ENCODE measurements around the gene DUSP19. TPM values are rescaled to one million over a fixed set of nuclear protein-coding genes. Genes with fewer than 3 reads are reported as not detected.
A peak's percentile ranks its signal among the peaks of the same experiment; 100 is the strongest.

DUSP19 gene
- total and polyA plus RNA-seq, 2 of the 13 experiments (the other 11 are each of a cell fraction or from before 2014, with no cell fraction given) = 1.3 to 1.9 TPM

DNA sequence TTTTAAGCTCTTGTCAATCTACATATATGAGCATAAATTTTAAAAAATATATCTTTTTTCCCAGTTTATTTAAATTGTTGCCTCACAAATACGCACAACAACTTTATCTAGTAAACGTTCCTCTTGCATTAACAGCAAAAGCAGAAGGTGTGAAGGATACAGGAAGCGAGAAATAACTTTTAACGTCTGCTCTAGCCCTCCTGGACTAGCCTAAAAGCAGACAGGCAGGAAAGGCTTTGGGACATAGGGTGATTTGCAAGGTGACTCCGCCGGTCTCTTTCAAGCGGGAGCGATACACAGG, 434 bp upstream of the DUSP19 start (continued):
- TF ChIP-seq DMAP1 (CRISPR knock-in tag; IDR thresholded peaks at IDR 0.05) (no peak), NCOR1 (IDR thresholded peaks at IDR 0.05; ENCODE audit: borderline replicate concordance, low read length) (no peak), ZMYM2 (CRISPR knock-in tag; IDR thresholded peaks at IDR 0.05) (no peak), ZNF24 (IDR thresholded peaks at IDR 0.05) (no peak), SNRNP70 (IDR thresholded peaks at IDR 0.05; ENCODE audit: low read depth, low read length) (no peak), ZNF124 (CRISPR knock-in tag; IDR thresholded peaks at IDR 0.05) (no peak), LCORL (IDR thresholded peaks at IDR 0.05) (no peak), LCORL (CRISPR knock-in tag; IDR thresholded peaks at IDR 0.05) (peak; percentile 32; the same call in 1 of the 2 replicates), KDM5A (IDR thresholded peaks at IDR 0.05; ENCODE audit: borderline replicate concordance, low read length) (no peak), MZF1 (CRISPR knock-in tag; IDR thresholded peaks at IDR 0.05; ENCODE audit: borderline replicate concordance) (no peak), ATRX (CRISPR knock-in tag; IDR thresholded peaks at IDR 0.05; ENCODE audit: borderline replicate concordance) (no peak), FOXM1 (CRISPR knock-in tag; IDR thresholded peaks at IDR 0.05) (no peak), PRMT3 (CRISPR knock-in tag; IDR thresholded peaks at IDR 0.05; ENCODE audit: borderline replicate concordance, low read depth) (no peak), ZNF816 (CRISPR knock-in tag; IDR thresholded peaks at IDR 0.05; ENCODE audit: borderline replicate concordance) (no peak), FLYWCH1 (CRISPR knock-in tag; IDR thresholded peaks at IDR 0.05) (no peak)

DNA sequence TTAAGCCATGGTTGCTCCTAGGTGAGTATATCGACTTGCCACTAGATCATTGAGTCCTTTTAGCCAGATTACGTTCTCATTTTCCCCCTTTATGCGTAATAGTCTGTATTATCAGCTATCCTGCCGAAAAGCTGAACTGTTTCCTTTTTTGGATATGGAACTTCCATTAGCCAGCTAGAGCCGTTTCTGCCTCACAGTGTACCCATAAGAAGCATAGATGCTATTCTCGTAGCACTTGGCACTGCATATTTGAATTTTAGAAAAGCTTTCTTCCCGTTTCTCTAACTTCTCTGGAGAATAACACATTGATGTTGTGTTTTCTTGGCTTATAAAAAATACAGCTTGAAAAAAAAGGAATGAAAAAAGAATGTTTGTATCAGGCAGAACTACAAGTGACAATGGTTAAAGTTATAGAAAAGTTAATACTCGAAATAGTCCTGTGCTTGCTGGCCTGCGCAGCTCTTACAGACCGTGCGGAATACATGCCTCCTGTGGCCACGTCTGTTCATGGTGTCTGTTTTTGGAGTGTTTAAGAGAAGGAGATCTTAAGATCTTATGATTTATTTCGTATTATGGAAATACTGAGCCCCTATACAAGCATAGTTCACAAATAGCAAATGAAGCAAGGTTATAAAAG, 710 bp downstream of the DUSP19 start:
- WGBS (ENCODE audit: low lambda C conversion rate) = 14% methylated on average over 13 of the region's 13 CpGs
- in situ Hi-C loops (cut with HindIII; ENCODE audit: extremely low pct_ligation_motif_present, low pct_unique_long_range_greater_than_20kb) = no loop called here
- TF ChIP-seq ZNF776 (CRISPR knock-in tag; IDR thresholded peaks at IDR 0.05) (no peak), SP5 (CRISPR knock-in tag; IDR thresholded peaks at IDR 0.05; ENCODE audit: borderline replicate concordance, low read depth) (0 out of 2 replicates have a peak, but pooled peaks have one; percentile 8), MAZ (IDR thresholded peaks at IDR 0.05; ENCODE audit: borderline replicate concordance, low read depth, low read length) (no peak), MAZ (CRISPR knock-in tag; IDR thresholded peaks at IDR 0.05; ENCODE audit: low read depth) (0 out of 2 replicates have a peak, but pooled peaks have one; percentile 0), NR2F1 (CRISPR knock-in tag; IDR thresholded peaks at IDR 0.05) (no peak), ZEB1 (IDR thresholded peaks at IDR 0.05; ENCODE audit: insufficient replicate concordance, low read depth) (no peak), ELF4 (CRISPR knock-in tag; IDR thresholded peaks at IDR 0.05; ENCODE audit: borderline replicate concordance) (0 out of 2 replicates have a peak, but pooled peaks have one; percentile 5), ZNF317 (CRISPR knock-in tag; IDR thresholded peaks at IDR 0.05) (0 out of 2 replicates have a peak, but pooled peaks have one; percentile 25), SRSF1 (optimal IDR thresholded peaks at IDR 0.05; ENCODE audit: low read depth, low read length) (no peak), SIN3B (IDR thresholded peaks at IDR 0.05; ENCODE audit: low read length) (no peak)
- TF ChIP-seq, protein P1, sequence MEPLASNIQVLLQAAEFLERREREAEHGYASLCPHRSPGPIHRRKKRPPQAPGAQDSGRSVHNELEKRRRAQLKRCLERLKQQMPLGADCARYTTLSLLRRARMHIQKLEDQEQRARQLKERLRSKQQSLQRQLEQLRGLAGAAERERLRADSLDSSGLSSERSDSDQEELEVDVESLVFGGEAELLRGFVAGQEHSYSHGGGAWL (CRISPR knock-in tag; IDR thresholded peaks at IDR 0.05) = no peak
- TF ChIP-seq, protein P2, sequence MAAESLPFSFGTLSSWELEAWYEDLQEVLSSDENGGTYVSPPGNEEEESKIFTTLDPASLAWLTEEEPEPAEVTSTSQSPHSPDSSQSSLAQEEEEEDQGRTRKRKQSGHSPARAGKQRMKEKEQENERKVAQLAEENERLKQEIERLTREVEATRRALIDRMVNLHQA (CRISPR knock-in tag; IDR thresholded peaks at IDR 0.05) = no peak

More for the DNA sequence above, 710 bp downstream of the DUSP19 start:
- Histone ChIP-seq H2AFZ (ENCODE audit: low read length) (peak overlapping the region; percentile 99), H3K9me3 (ENCODE audit: low read length) (no peaks in the 10 kb centered on the region), H3K9ac (ENCODE audit: insufficient read depth, low read depth, low read length) (peak overlapping the region; percentile 63), H3K4me2 (ENCODE audit: low read depth, low read length) (peak overlapping the region; percentile 85), H3K4me1 (ENCODE audit: insufficient read depth, low read length) (peaks cover 19% of the 10 kb centered on the region), H3K27ac (ENCODE audit: extremely low read length, insufficient read depth, low read length) (peak overlapping the region; percentile 37), H3K36me3 (replicated peaks in 1 of 2; ENCODE audit: control insufficient read depth in 1 of 2, insufficient read depth in 2 of 2, low read length in 2 of 2) (no peaks in the 10 kb centered on the region), H3K4me3 (replicated peaks in 1 of 3; ENCODE audit: insufficient read depth in 1 of 3, low read depth in 2 of 3, low read length in 3 of 3) (peak overlapping the region; percentile 69 to 88 (median 79)), H3K79me2 (ENCODE audit: insufficient read depth, low read length) (no peaks in the 10 kb centered on the region), H3K27me3 (ENCODE audit: control insufficient read depth in 1 of 2, insufficient read depth in 2 of 2, low read length in 2 of 2) (peaks cover 0 to 20% of the 10 kb centered on the region in 2 experiments; a peak in 2 of 5 replicates), H4K20me1 (ENCODE audit: insufficient read depth, low read length) (no peaks in the 10 kb centered on the region)
- DNase-seq (ENCODE audit: low spot score) = no peak
- intact Hi-C loops (cut with micrococcal nuclease; ENCODE audit: unreplicated experiment) = loop anchor here (2.0 kb wide), 1 partner anchor 40 kb away; the partner anchor contains the start of gene NCKAP1
- ChIA-PET CTCF (ENCODE audit: low intra/inter-chr PET ratio, low total read pairs) (no interaction called here), POLR2A (interaction anchor here (0.9 to 1.8 kb wide), 8 partner anchors 9 to 234 kb away, joined by 3 to 17 read pairs (median 4); partner anchors contain the start of gene NUP35)
- peak; percentile 74 for ATAC-seq
- FAIRE-seq = no peak
- TSS peak; percentile 95 for BruUV-seq (replicated peaks)
